NCI-H2227 (cell line): ENCODE results near the gene ADCK2.
"Not testable (repeated sequence)": the region's sequence is repeated elsewhere in the genome, so short reads cannot be mapped to it uniquely, and the experiment has no call there.

Experiments
- DNase-seq: peaks from one replicate; lab custom pipeline; 2025; ENCODE audit not compliant: unreplicated experiment; lab: John Stamatoyannopoulos, UW

ADCK2 gene

DNA sequence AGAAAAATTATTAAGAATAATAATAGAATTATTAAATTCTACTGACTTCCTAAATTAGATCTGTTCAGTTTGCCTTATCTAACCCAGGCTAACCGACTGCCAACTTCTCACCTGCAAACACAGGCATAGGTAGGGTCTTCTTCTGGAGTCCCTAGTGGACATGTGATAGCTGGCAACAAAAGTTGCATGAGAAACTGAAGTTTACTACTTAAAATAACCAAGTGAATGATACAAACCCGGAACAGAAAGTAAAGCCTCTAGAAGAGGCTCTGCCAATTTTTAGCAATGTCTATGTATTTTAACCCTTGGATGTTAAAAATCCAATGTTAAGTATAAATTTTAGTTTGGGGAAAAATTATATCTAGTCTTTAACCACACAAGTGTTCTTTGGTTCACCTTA, 61.4 kb downstream of the ADCK2 start:
- DNase-seq, result no peak

DNA sequence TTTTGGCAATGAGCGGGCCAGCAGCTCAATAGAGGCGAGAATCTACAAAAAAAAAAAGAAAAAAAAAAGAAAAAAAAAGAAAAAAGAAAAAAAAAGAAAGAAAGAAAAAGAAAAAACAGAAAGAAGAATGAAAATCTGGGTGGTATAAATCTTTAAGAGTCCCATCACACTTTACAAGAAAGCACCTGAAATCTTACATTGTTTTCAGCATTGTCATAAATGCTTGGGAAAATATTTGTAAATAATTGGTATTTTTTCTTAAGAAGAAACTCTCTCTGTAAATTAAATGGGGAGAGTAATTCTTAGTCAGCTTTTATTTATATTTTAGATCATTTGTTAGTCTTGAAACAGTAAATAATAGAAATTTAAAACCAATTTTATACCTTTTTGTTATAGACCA, 62.0 kb downstream of the ADCK2 start:
- no peak for DNase-seq

DNA sequence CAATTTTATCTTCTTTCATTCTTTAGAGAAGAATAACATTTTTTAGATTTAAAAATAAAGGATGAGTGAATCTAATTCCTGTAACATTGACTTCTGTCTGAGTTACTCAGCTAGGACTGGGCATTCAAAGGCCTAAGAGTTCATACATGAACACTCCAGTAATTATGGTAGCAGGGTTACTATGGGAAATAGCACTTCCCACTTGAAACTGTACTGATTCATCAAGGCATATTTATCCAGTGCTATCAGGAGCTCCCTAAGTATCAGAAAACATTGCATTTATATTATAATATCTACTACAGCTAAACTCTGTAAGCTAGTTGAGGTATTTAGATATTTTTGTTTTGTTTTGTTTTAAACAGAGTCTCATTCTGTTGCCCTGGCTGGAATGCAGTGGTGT, 65.5 kb downstream of the ADCK2 start:
- DNase-seq, result no peak

DNA sequence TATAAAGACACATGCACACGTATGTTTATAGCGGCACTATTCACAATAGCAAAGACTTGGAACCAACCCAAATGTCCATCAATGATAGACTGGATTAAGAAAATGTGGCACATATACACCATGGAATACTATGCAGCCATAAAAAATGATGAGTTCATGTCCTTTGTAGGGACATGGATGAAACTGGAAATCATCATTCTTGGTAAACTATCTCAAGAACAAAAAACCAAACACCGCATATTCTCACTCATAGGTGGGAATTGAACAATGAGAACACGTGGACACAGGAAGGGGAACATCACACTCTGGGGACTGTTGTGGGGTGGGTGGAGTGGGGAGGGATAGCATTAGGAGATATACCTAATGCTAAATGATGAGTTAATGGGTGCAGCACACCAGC, 70.5 kb downstream of the ADCK2 start:
- DNase-seq, result not testable (repeated sequence)

DNA sequence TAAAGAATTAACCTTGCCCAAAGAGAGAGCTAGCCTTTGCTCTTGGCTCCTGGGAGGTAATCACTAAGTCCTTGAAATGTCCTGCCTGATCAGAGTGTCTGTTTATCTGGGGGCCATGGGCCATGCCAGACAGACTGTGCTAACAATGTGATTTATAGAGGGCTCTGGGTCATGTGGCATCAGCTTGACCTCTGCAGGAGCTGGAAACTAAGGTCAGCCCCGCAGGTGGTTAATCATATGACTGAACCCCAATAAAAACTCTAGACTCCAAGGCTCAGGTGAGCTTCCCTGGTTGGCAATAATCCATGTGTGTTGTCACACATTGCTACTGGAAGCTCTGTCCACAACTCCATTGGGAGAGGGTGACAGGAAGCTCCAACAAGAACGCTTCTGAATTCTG, 71.3 kb downstream of the ADCK2 start:
- no peak for DNase-seq
